GM23338 (cell line): ENCODE results near the gene MCAM. TPM values are rescaled to one million over a fixed set of nuclear protein-coding genes. Genes with fewer than 3 reads are reported as not detected.

ENCODE experiments used
- ATAC-seq: fragments of 200-7000 bp; cut with Tn5 transposase; 3 replicates; pipeline ENCODE4 v1.9.1; 2020
- DNase-seq: peaks from one replicate; pipeline ENCODE4 v3.0.0-alpha.2; 2015; ENCODE audit warnings: low spot score
- H2AFZ ChIP-seq: fragments of 200-600 bp; sonication (generic); 2 replicates; pipeline ENCODE4 v1.8.0; 2016; ENCODE audit warnings: antibody characterized with exemption, mild to moderate bottlenecking, moderate library complexity
- H3F3A ChIP-seq: fragments of 200-600 bp; sonication (generic); replicated peaks from 2 replicates; pipeline ENCODE4 v1.8.0; 2017; ENCODE audit warnings: antibody characterized with exemption, mixed run types, low read depth
- H3K27ac ChIP-seq: fragments of 200-600 bp; sonication (generic); 2 replicates; pipeline ENCODE4 v1.6.1; 2016; ENCODE audit warnings: low read depth
- H3K27me3 ChIP-seq: fragments of 200-600 bp; sonication (generic); 2 replicates; pipeline ENCODE4 v1.8.0; 2016; ENCODE audit warnings: mild to moderate bottlenecking, mixed run types, moderate library complexity; ENCODE audit not compliant: insufficient read depth
- H3K36me3 ChIP-seq: fragments of 200-600 bp; sonication (generic); 2 replicates; pipeline ENCODE4 v1.8.0; 2016; ENCODE audit warnings: mild to moderate bottlenecking; ENCODE audit not compliant: insufficient read depth
- H3K4me1 ChIP-seq: fragments of 200-600 bp; sonication (generic); 2 replicates; pipeline ENCODE4 v1.8.0; 2016; ENCODE audit warnings: mild to moderate bottlenecking, moderate library complexity; ENCODE audit not compliant: insufficient read depth
- H3K4me2 ChIP-seq: fragments of 200-600 bp; sonication (generic); 2 replicates; pipeline ENCODE4 v1.7.1; 2017; ENCODE audit warnings: mixed run types
- H3K4me3 ChIP-seq: fragments of 200-600 bp; sonication (generic); 2 replicates; pipeline ENCODE4 v1.6.1; 2016; ENCODE audit warnings: mixed run types
- H3K79me2 ChIP-seq: fragments of 200-600 bp; sonication (generic); replicated peaks from 2 replicates; pipeline ENCODE4 v1.8.0; 2017; ENCODE audit warnings: mild to moderate bottlenecking; ENCODE audit not compliant: insufficient read depth
- H3K9me2 ChIP-seq: fragments of 200-600 bp; sonication (generic); 2 replicates; pipeline ENCODE4 v1.8.0; 2017; ENCODE audit not compliant: insufficient read depth
- H4K20me1 ChIP-seq: fragments of 200-600 bp; sonication (generic); replicated peaks from 2 replicates; pipeline ENCODE4 v1.8.0; 2017; ENCODE audit warnings: mild to moderate bottlenecking; ENCODE audit not compliant: insufficient read depth
- H3K27ac Mint-ChIP-seq: 2 replicates; pipeline ENCODE4 v1.8.0; 2020; ENCODE audit warnings: inconsistent platforms, mild to moderate bottlenecking, moderate library complexity, mixed read lengths
- H3K27me3 Mint-ChIP-seq: 3 replicates; pipeline ENCODE4 v1.8.0; 2022; ENCODE audit warnings: low read depth, mild to moderate bottlenecking, moderate library complexity, mixed read lengths, inconsistent platforms; ENCODE audit not compliant: insufficient read depth, poor library complexity
- H3K36me3 Mint-ChIP-seq: 3 replicates; pipeline ENCODE4 v1.8.0; 2021; ENCODE audit warnings: low read depth, mild to moderate bottlenecking, inconsistent platforms, moderate library complexity, mixed read lengths
- H3K4me1 Mint-ChIP-seq: 3 replicates; pipeline ENCODE4 v1.8.0; 2020; ENCODE audit warnings: mild to moderate bottlenecking, inconsistent platforms, mixed read lengths
- H3K4me3 Mint-ChIP-seq: 3 replicates; pipeline ENCODE4 v1.8.0; 2021; ENCODE audit warnings: moderate library complexity, mild to moderate bottlenecking, inconsistent platforms, mixed read lengths
- H3K9me3 Mint-ChIP-seq: 3 replicates; pipeline ENCODE4 v1.8.0; 2020; ENCODE audit warnings: moderate library complexity, mild to moderate bottlenecking, inconsistent platforms, mixed read lengths
- CREB1 ChIP-seq: fragments of 250-450 bp; sonication (Bioruptor Pico); IDR thresholded peaks from 2 replicates; pipeline ENCODE4 v1.5.0; 2020; ENCODE audit warnings: low read depth, mild to moderate bottlenecking, moderate library complexity
- CTCF ChIP-seq, 2 experiments: fragments of 200-600 bp in 1 of 2; sonication (generic) in 1 of 2; conservative IDR thresholded peaks; 2 replicates each; pipeline versions ENCODE4 v1.5.1 to v1.6.1; 2016 to 2017; ENCODE audit warnings: antibody characterized with exemption in 2 of 2, low read depth in 2 of 2, mild to moderate bottlenecking in 2 of 2, moderate library complexity in 1 of 2
- ETS1 ChIP-seq: IDR thresholded peaks from 2 replicates; pipeline ENCODE4 v1.6.1; 2016; ENCODE audit warnings: antibody characterized with exemption
- EZH2 ChIP-seq: fragments of 200-600 bp; sonication (generic); IDR thresholded peaks from one replicate; pipeline ENCODE4 v1.8.0; 2017; ENCODE audit warnings: antibody characterized with exemption, mild to moderate bottlenecking, low read depth; ENCODE audit not compliant: unreplicated experiment
- EZH2phosphoT487 ChIP-seq: fragments of 200-600 bp; sonication (generic); IDR thresholded peaks from one replicate; pipeline ENCODE4 v1.8.1; 2018; ENCODE audit warnings: antibody characterized with exemption; ENCODE audit not compliant: unreplicated experiment
- JUNB ChIP-seq: IDR thresholded peaks from one replicate; pipeline ENCODE4 v1.6.1; 2016; ENCODE audit warnings: antibody characterized with exemption; ENCODE audit not compliant: unreplicated experiment
- NANOG ChIP-seq: IDR thresholded peaks from 2 replicates; pipeline ENCODE4 v1.6.1; 2016; ENCODE audit warnings: antibody characterized with exemption, borderline replicate concordance
- POLR2AphosphoS5 ChIP-seq: IDR thresholded peaks from 2 replicates; pipeline ENCODE4 v1.6.1; 2016; ENCODE audit warnings: antibody characterized with exemption, low read depth
- STAT1 ChIP-seq: IDR thresholded peaks from one replicate; pipeline ENCODE4 v1.6.1; 2016; ENCODE audit warnings: antibody characterized with exemption; ENCODE audit not compliant: unreplicated experiment
- ZNF114 ChIP-seq: fragments of 250-450 bp; sonication (Bioruptor Pico); IDR thresholded peaks from 2 replicates; pipeline ENCODE4 v1.5.0; 2020; ENCODE audit warnings: mild to moderate bottlenecking, moderate library complexity
- ZNF331 ChIP-seq: fragments of 250-450 bp; sonication (Bioruptor Pico); IDR thresholded peaks from 2 replicates; pipeline ENCODE4 v1.5.0; 2020; ENCODE audit warnings: low read depth, mild to moderate bottlenecking, moderate library complexity
- polyA plus RNA-seq: library from polyadenylated mRNA; unstranded; fragments of >200 nt; fragmentation: Nextera tagmentation; extraction: Ambion mirVana; gene quantifications from 2 replicates; pipeline ENCODE4 v1.2.1, GENCODE V29; 2016
- total RNA-seq: library from RNA; depleted of rRNA; stranded (reverse); fragments of >200 nt; shearing (Covaris generic); gene quantifications from 2 replicates; pipeline ENCODE4 v1.2.3, GENCODE V29; 2014
- TF ChIP-seq, protein P1 (sequence below): IDR thresholded peaks from one replicate; pipeline ENCODE4 v1.6.1; 2018; ENCODE audit warnings: antibody characterized with exemption; ENCODE audit not compliant: unreplicated experiment
- TF ChIP-seq, protein P2 (sequence below): fragments of 250-450 bp; sonication (Bioruptor Pico); IDR thresholded peaks from 2 replicates; pipeline ENCODE4 v1.5.0; 2020; ENCODE audit warnings: mild to moderate bottlenecking, moderate library complexity

Gene MCAM
- total and polyA plus RNA-seq, 2 experiments from 2014 or later, result 8.9 to 79.5 TPM

DNA sequence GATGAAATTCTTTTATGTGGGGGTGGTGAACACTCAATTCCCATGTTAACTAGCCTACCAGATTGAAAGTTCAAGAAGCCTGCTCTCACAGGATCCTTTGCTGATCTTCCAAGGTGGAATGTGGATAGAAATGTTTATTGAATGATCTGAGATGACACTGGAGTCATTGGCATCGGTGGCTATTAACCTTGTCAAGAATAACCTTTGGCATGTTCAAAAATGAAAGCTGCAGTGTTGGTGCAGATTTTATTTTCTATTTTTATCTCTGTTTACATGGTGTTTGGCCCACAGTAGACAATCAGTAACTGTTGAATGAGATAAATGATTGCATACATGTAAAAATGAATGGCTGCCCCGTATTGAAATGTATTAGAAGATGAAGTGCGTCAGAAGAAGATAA lies 19.0 kb downstream of the MCAM start:
- Mint-ChIP-seq H3K4me3 (no peak overlapping the region), H3K36me3 (peaks cover 65% of the 10 kb centered on the region), H3K4me1 (no peaks in the 10 kb centered on the region), H3K9me3 (no peaks in the 10 kb centered on the region), H3K27ac (no peak overlapping the region), H3K27me3 (no peaks in the 10 kb centered on the region)
- H3K27me3 ChIP-seq, result no peaks in the 10 kb centered on the region
- TF ChIP-seq ZNF331 (CRISPR knock-in tag) (no peak), CREB1 (CRISPR knock-in tag) (no peak), POLR2AphosphoS5 (no peak), EZH2 (no peak), ETS1 (no peak), JUNB (no peak), STAT1 (no peak), EZH2phosphoT487 (no peak), NANOG (no peak), ZNF114 (CRISPR knock-in tag) (no peak), CTCF (conservative IDR thresholded peaks at IDR 0.05; ENCODE audit: low read depth in 2 of 2) (no peak)
- TF ChIP-seq, protein P1, sequence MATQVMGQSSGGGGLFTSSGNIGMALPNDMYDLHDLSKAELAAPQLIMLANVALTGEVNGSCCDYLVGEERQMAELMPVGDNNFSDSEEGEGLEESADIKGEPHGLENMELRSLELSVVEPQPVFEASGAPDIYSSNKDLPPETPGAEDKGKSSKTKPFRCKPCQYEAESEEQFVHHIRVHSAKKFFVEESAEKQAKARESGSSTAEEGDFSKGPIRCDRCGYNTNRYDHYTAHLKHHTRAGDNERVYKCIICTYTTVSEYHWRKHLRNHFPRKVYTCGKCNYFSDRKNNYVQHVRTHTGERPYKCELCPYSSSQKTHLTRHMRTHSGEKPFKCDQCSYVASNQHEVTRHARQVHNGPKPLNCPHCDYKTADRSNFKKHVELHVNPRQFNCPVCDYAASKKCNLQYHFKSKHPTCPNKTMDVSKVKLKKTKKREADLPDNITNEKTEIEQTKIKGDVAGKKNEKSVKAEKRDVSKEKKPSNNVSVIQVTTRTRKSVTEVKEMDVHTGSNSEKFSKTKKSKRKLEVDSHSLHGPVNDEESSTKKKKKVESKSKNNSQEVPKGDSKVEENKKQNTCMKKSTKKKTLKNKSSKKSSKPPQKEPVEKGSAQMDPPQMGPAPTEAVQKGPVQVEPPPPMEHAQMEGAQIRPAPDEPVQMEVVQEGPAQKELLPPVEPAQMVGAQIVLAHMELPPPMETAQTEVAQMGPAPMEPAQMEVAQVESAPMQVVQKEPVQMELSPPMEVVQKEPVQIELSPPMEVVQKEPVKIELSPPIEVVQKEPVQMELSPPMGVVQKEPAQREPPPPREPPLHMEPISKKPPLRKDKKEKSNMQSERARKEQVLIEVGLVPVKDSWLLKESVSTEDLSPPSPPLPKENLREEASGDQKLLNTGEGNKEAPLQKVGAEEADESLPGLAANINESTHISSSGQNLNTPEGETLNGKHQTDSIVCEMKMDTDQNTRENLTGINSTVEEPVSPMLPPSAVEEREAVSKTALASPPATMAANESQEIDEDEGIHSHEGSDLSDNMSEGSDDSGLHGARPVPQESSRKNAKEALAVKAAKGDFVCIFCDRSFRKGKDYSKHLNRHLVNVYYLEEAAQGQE, result no peak
- TF ChIP-seq, protein P2, sequence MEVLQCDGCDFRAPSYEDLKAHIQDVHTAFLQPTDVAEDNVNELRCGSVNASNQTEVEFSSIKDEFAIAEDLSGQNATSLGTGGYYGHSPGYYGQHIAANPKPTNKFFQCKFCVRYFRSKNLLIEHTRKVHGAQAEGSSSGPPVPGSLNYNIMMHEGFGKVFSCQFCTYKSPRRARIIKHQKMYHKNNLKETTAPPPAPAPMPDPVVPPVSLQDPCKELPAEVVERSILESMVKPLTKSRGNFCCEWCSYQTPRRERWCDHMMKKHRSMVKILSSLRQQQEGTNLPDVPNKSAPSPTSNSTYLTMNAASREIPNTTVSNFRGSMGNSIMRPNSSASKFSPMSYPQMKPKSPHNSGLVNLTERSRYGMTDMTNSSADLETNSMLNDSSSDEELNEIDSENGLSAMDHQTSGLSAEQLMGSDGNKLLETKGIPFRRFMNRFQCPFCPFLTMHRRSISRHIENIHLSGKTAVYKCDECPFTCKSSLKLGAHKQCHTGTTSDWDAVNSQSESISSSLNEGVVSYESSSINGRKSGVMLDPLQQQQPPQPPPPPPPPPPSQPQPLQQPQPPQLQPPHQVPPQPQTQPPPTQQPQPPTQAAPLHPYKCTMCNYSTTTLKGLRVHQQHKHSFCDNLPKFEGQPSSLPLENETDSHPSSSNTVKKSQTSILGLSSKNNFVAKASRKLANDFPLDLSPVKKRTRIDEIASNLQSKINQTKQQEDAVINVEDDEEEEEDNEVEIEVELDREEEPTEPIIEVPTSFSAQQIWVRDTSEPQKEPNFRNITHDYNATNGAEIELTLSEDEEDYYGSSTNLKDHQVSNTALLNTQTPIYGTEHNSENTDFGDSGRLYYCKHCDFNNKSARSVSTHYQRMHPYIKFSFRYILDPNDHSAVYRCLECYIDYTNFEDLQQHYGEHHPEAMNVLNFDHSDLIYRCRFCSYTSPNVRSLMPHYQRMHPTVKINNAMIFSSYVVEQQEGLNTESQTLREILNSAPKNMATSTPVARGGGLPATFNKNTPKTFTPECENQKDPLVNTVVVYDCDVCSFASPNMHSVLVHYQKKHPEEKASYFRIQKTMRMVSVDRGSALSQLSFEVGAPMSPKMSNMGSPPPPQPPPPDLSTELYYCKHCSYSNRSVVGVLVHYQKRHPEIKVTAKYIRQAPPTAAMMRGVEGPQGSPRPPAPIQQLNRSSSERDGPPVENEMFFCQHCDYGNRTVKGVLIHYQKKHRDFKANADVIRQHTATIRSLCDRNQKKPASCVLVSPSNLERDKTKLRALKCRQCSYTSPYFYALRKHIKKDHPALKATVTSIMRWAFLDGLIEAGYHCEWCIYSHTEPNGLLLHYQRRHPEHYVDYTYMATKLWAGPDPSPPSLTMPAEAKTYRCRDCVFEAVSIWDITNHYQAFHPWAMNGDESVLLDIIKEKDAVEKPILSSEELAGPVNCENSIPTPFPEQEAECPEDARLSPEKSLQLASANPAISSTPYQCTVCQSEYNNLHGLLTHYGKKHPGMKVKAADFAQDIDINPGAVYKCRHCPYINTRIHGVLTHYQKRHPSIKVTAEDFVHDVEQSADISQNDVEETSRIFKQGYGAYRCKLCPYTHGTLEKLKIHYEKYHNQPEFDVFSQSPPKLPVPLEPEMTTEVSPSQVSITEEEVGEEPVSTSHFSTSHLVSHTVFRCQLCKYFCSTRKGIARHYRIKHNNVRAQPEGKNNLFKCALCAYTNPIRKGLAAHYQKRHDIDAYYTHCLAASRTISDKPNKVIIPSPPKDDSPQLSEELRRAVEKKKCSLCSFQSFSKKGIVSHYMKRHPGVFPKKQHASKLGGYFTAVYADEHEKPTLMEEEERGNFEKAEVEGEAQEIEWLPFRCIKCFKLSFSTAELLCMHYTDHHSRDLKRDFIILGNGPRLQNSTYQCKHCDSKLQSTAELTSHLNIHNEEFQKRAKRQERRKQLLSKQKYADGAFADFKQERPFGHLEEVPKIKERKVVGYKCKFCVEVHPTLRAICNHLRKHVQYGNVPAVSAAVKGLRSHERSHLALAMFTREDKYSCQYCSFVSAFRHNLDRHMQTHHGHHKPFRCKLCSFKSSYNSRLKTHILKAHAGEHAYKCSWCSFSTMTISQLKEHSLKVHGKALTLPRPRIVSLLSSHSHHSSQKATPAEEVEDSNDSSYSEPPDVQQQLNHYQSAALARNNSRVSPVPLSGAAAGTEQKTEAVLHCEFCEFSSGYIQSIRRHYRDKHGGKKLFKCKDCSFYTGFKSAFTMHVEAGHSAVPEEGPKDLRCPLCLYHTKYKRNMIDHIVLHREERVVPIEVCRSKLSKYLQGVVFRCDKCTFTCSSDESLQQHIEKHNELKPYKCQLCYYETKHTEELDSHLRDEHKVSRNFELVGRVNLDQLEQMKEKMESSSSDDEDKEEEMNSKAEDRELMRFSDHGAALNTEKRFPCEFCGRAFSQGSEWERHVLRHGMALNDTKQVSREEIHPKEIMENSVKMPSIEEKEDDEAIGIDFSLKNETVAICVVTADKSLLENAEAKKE, result no peak
- no peak overlapping the region for H3K4me2 ChIP-seq
- H3K27ac ChIP-seq, result no peak overlapping the region
- no peak for ATAC-seq
- H3K4me1 ChIP-seq, result no peaks in the 10 kb centered on the region
- H3F3A ChIP-seq, result peaks cover 3% of the 10 kb centered on the region; the same call in 1 of the 2 replicates
- no peaks in the 10 kb centered on the region for H3K9me2 ChIP-seq
- no peak overlapping the region for H2AFZ ChIP-seq
- H3K79me2 ChIP-seq, result 0 out of 2 replicates have a peak, but pooled peaks cover 6% of the 10 kb centered on the region
- no peak for DNase-seq
- peaks cover 9% of the 10 kb centered on the region for H4K20me1 ChIP-seq
- no peak overlapping the region for H3K4me3 ChIP-seq
- H3K36me3 ChIP-seq, result peaks cover 51% of the 10 kb centered on the region
